H9 (cell line): Measurements from ENCODE around the gene CD2BP2. TPM values are rescaled to one million over a fixed set of nuclear protein-coding genes. Genes with fewer than 3 reads are reported as not detected.

ENCODE experiments used
- DNase-seq: peaks from one replicate; pipeline ENCODE4 v3.0.0-alpha.2; 2017
- H2AFZ ChIP-seq: one replicate; pipeline ENCODE4 v1.6.1; 2013; ENCODE audit warnings: mild to moderate bottlenecking, low read length, control low read depth, moderate library complexity
- H2AK5ac ChIP-seq: 2 replicates; pipeline ENCODE4 v1.6.1; 2013; ENCODE audit warnings: low read length, control low read depth, mixed read lengths; ENCODE audit not compliant: insufficient read length
- H2BK120ac ChIP-seq: one replicate; pipeline ENCODE4 v1.6.1; 2013; ENCODE audit warnings: low read depth, mild to moderate bottlenecking, low read length, control low read depth, inconsistent platforms; ENCODE audit not compliant: poor library complexity, severe bottlenecking
- H2BK12ac ChIP-seq: 2 replicates; pipeline ENCODE4 v1.6.1; 2013; ENCODE audit warnings: low read length, control low read depth, mixed read lengths, low read depth; ENCODE audit not compliant: insufficient read length
- H2BK15ac ChIP-seq: 2 replicates; pipeline ENCODE4 v1.6.1; 2013; ENCODE audit warnings: low read depth, low read length, control low read depth
- H2BK20ac ChIP-seq: one replicate; pipeline ENCODE4 v1.6.1; 2013; ENCODE audit warnings: low read depth, mild to moderate bottlenecking, low read length, control low read depth, inconsistent platforms; ENCODE audit not compliant: poor library complexity, severe bottlenecking
- H2BK5ac ChIP-seq: 2 replicates; pipeline ENCODE4 v1.6.1; 2013; ENCODE audit warnings: low read length, control low read depth, mixed read lengths; ENCODE audit not compliant: insufficient read length
- H3K14ac ChIP-seq: 2 replicates; pipeline ENCODE4 v1.6.1; 2013; ENCODE audit warnings: low read length, control low read depth; ENCODE audit not compliant: insufficient read depth
- H3K18ac ChIP-seq: 2 replicates; pipeline ENCODE4 v1.6.1; 2013; ENCODE audit warnings: low read depth, mild to moderate bottlenecking, mixed read lengths, low read length, control low read depth; ENCODE audit not compliant: insufficient read length
- H3K23ac ChIP-seq: 2 replicates; pipeline ENCODE4 v1.6.1; 2013; ENCODE audit warnings: low read length, control low read depth, mixed read lengths, low read depth; ENCODE audit not compliant: insufficient read length
- H3K23me2 ChIP-seq: 2 replicates; pipeline ENCODE4 v1.6.1; 2013; ENCODE audit warnings: low read depth, mild to moderate bottlenecking, mixed read lengths, low read length, control low read depth; ENCODE audit not compliant: insufficient read length, poor library complexity, severe bottlenecking
- H3K27ac ChIP-seq: 2 replicates; pipeline ENCODE4 v1.5.1; 2013; ENCODE audit warnings: low read length, control low read depth, mixed read lengths, low read depth; ENCODE audit not compliant: insufficient read length
- H3K27me3 ChIP-seq: 2 replicates; pipeline ENCODE4 v1.6.1; 2013; ENCODE audit warnings: low read length, control low read depth, inconsistent platforms; ENCODE audit not compliant: insufficient read depth
- H3K4ac ChIP-seq: 2 replicates; pipeline ENCODE4 v1.6.1; 2013; ENCODE audit warnings: low read depth, mild to moderate bottlenecking, control low read depth, inconsistent platforms, low read length, moderate library complexity
- H3K4me1 ChIP-seq: 2 replicates; pipeline ENCODE4 v1.6.1; 2013; ENCODE audit warnings: low read length, control low read depth, inconsistent platforms; ENCODE audit not compliant: insufficient read depth
- H3K4me2 ChIP-seq: 2 replicates; pipeline ENCODE4 v1.6.1; 2013; ENCODE audit warnings: low read length, control low read depth, mixed read lengths; ENCODE audit not compliant: insufficient read length, insufficient read depth
- H3K56ac ChIP-seq: 2 replicates; pipeline ENCODE4 v1.6.1; 2013; ENCODE audit warnings: low read depth, mild to moderate bottlenecking, mixed read lengths, low read length, control low read depth; ENCODE audit not compliant: insufficient read length
- H3K79me1 ChIP-seq: 2 replicates; pipeline ENCODE4 v1.6.1; 2013; ENCODE audit warnings: low read depth, mild to moderate bottlenecking, moderate library complexity, low read length, control low read depth, inconsistent platforms; ENCODE audit not compliant: insufficient read depth, poor library complexity, severe bottlenecking
- H3K79me2 ChIP-seq: 2 replicates; pipeline ENCODE4 v1.6.1; 2013; ENCODE audit warnings: low read length, control low read depth, inconsistent platforms; ENCODE audit not compliant: insufficient read depth
- H3K9ac ChIP-seq: 2 replicates; pipeline ENCODE4 v1.6.1; 2013; ENCODE audit warnings: low read length, control low read depth, mixed read lengths; ENCODE audit not compliant: insufficient read length; ENCODE audit errors: extremely low read depth
- H3K9me3 ChIP-seq: one replicate; pipeline ENCODE4 v1.6.1; 2013; ENCODE audit warnings: low read depth, low read length, inconsistent platforms; ENCODE audit not compliant: control insufficient read depth
- H3T11ph ChIP-seq: one replicate; pipeline ENCODE4 v1.6.1; 2013; ENCODE audit warnings: mild to moderate bottlenecking, low read length, control low read depth, inconsistent platforms
- H4K20me1 ChIP-seq: one replicate; pipeline ENCODE4 v1.6.1; 2013; ENCODE audit not compliant: control insufficient read depth, insufficient read length, insufficient read depth
- H4K5ac ChIP-seq: 2 replicates; pipeline ENCODE4 v1.6.1; 2013; ENCODE audit warnings: low read depth, mild to moderate bottlenecking, mixed read lengths, low read length, control low read depth; ENCODE audit not compliant: insufficient read length
- H4K8ac ChIP-seq: replicated peaks from 2 replicates; pipeline ENCODE4 v1.6.1; 2013; ENCODE audit warnings: low read length, control low read depth, mixed read lengths, low read depth; ENCODE audit not compliant: insufficient read length
- H4K91ac ChIP-seq: 2 replicates; pipeline ENCODE4 v1.6.1; 2013; ENCODE audit warnings: low read depth, mild to moderate bottlenecking, moderate library complexity, mixed read lengths, low read length, control low read depth; ENCODE audit not compliant: insufficient read length
- H3K27ac Mint-ChIP-seq, 3 experiments: 2 replicates in 2 of 3; 3 replicates in 1 of 3; pipeline ENCODE4 v1.8.0; 2020 to 2021; ENCODE audit warnings: mixed read lengths in 3 of 3, mild to moderate bottlenecking in 1 of 3, moderate library complexity in 1 of 3
- H3K27me3 Mint-ChIP-seq: 2 replicates; pipeline ENCODE4 v1.8.0; 2021; ENCODE audit warnings: low read depth, mild to moderate bottlenecking, moderate library complexity, mixed read lengths
- H3K36me3 Mint-ChIP-seq, 3 experiments: 2 replicates in 2 of 3; 3 replicates in 1 of 3; pipeline ENCODE4 v1.8.0; 2020 to 2021; ENCODE audit warnings: low read depth in 3 of 3, mixed read lengths in 3 of 3; ENCODE audit not compliant: insufficient read depth in 1 of 3
- H3K4me1 Mint-ChIP-seq, 2 experiments: 2 replicates each; pipeline ENCODE4 v1.8.0; 2020; ENCODE audit warnings: mixed read lengths in 2 of 2
- H3K4me3 Mint-ChIP-seq, 2 experiments: 2 replicates in 1 of 2; 3 replicates in 1 of 2; pipeline ENCODE4 v1.8.0; 2020 to 2021; ENCODE audit warnings: mild to moderate bottlenecking in 2 of 2, mixed read lengths in 2 of 2, moderate library complexity in 1 of 2
- H3K9me3 Mint-ChIP-seq, 2 experiments: 2 replicates in 1 of 2; 3 replicates in 1 of 2; pipeline ENCODE4 v1.8.0; 2020; ENCODE audit warnings: mild to moderate bottlenecking in 2 of 2, mixed read lengths in 2 of 2, moderate library complexity in 1 of 2
- CTCF ChIP-seq: fragments of 200-600 bp; sonication (generic); conservative IDR thresholded peaks from 3 replicates; pipeline ENCODE4 v1.8.0; 2021; ENCODE audit warnings: antibody characterized with exemption, mild to moderate bottlenecking
- WGBS: extraction: QIAGEN DNeasy Blood & Tissue Kit; methylation state at CpG from one replicate; pipeline ENCODE4 v1.1.7; 2013; ENCODE audit warnings: missing lambda C conversion rate, low lambda C conversion rate, mixed read lengths; ENCODE audit not compliant: insufficient read length; ENCODE audit errors: extremely low coverage; 5-methylcytosine and 5-hydroxymethylcytosine counted together
- total RNA-seq: library from RNA; stranded (reverse); gene quantifications from 2 replicates; pipeline ENCODE4 v1.2.1, GENCODE V29; 2021

CD2BP2 gene
- total RNA-seq, 1 experiment from 2014 or later, result 90.1 TPM

DNA sequence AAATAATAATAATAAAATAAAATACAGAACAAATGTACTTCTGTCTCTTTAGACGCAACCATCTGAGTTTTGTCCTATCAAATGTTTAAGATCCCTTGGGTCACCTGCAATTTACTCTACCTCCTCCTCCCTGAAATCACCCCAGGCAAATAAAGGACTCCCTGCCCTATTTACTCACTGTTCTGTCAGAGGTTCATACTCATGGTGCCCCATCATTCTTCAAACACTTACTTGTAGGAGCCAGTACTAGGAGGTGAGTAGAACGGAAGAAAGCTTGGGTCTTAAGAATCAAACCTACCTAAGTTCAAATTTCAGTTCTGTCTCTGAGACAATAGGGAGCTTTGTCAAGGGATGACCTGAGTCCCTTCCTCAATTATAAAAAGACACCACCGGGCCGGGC lies 11.4 kb upstream of the CD2BP2 start:
- Histone ChIP-seq H3K14ac (no peak overlapping the region), H2AFZ (no peak overlapping the region), H3K9ac (no peak overlapping the region), H2BK20ac (no peak overlapping the region), H3K27me3 (no peaks in the 10 kb centered on the region), H2BK12ac (no peak overlapping the region), H4K5ac (no peak overlapping the region), H3K79me2 (no peaks in the 10 kb centered on the region; the same call in 1 of the 2 replicates), H3K56ac (no peak overlapping the region), H3K4me2 (no peak overlapping the region), H3K27ac (no peak overlapping the region), H3K23me2 (peaks cover 10% of the 10 kb centered on the region), H4K20me1 (no peaks in the 10 kb centered on the region), H2BK15ac (no peak overlapping the region), H3K4me1 (peaks cover 6% of the 10 kb centered on the region), H3K23ac (no peak overlapping the region), H2AK5ac (no peak overlapping the region), H3T11ph (no peak overlapping the region), H3K4ac (no peak overlapping the region), H3K18ac (no peak overlapping the region), H4K91ac (no peak overlapping the region), H2BK120ac (no peak overlapping the region), H4K8ac (no peak overlapping the region), H3K9me3 (no peaks in the 10 kb centered on the region), H3K79me1 (peaks cover 3% of the 10 kb centered on the region), H2BK5ac (no peak overlapping the region)
- no peak for DNase-seq
- Mint-ChIP-seq H3K27me3 (no peaks in the 10 kb centered on the region; the same call in 1 of the 2 replicates), H3K27ac (0 out of 7 replicates have a peak overlapping the region, but pooled peaks of 1 of the 3 experiments have one; percentile 20), H3K4me1 (peaks cover 27 to 28% of the 10 kb centered on the region in 2 experiments), H3K9me3 (peaks cover 0 to 3% of the 10 kb centered on the region in 2 experiments; a peak in 3 of 5 replicates), H3K36me3 (peaks cover 14 to 29% (median 25%) of the 10 kb centered on the region in 3 experiments; a peak in 6 of 7 replicates), H3K4me3 (peak overlapping the region in 1 of 2 experiments; percentile 40; a peak in 2 of 5 replicates)
- TF ChIP-seq CTCF, result no peak
- no CpG with 5 or more reads among the region's 4 CpGs for WGBS
